Loucy (cell line): Measurements from ENCODE around the gene TBX21.
"Not testable (repeated sequence)": the region's sequence is repeated elsewhere in the genome, so short reads cannot be mapped to it uniquely, and the experiment has no call there.

ENCODE experiments used
- H2AFZ ChIP-seq: fragments of 200-600 bp; sonication (generic); 2 replicates; pipeline ENCODE4 v1.6.0; 2016; ENCODE audit warnings: antibody characterized with exemption, mild to moderate bottlenecking, low read length, moderate library complexity
- H3F3A ChIP-seq: fragments of 200-600 bp; 2 replicates; pipeline ENCODE4 v1.6.0; 2016; ENCODE audit warnings: antibody characterized with exemption, low read depth, mild to moderate bottlenecking
- H3K27me3 ChIP-seq: fragments of 200-600 bp; sonication (generic); 2 replicates; pipeline ENCODE4 v1.6.1; 2014; ENCODE audit warnings: low read length, mild to moderate bottlenecking; ENCODE audit not compliant: insufficient read depth, poor library complexity, severe bottlenecking
- H3K36me3 ChIP-seq: fragments of 200-600 bp; sonication (generic); 2 replicates; pipeline ENCODE4 v1.6.1; 2016; ENCODE audit warnings: low read length; ENCODE audit not compliant: insufficient read depth
- H3K4me1 ChIP-seq: fragments of 200-600 bp; sonication (generic); 2 replicates; pipeline ENCODE4 v1.5.1; 2014; ENCODE audit warnings: low read length, mild to moderate bottlenecking; ENCODE audit not compliant: insufficient read depth, poor library complexity, severe bottlenecking
- H3K4me2 ChIP-seq: fragments of 200-600 bp; sonication (generic); 2 replicates; pipeline ENCODE4 v1.6.0; 2014; ENCODE audit warnings: antibody characterized with exemption, low read length, low read depth, mild to moderate bottlenecking; ENCODE audit not compliant: poor library complexity, severe bottlenecking
- H3K4me3 ChIP-seq: fragments of 200-600 bp; sonication (generic); 2 replicates; pipeline ENCODE4 v1.5.1; 2014; ENCODE audit warnings: low read length, mild to moderate bottlenecking, mixed read lengths; ENCODE audit not compliant: poor library complexity, severe bottlenecking
- H3K79me2 ChIP-seq: fragments of 200-600 bp; sonication (generic); 2 replicates; pipeline ENCODE4 v1.6.1; 2014; ENCODE audit warnings: low read length; ENCODE audit not compliant: insufficient read depth
- H3K9ac ChIP-seq: fragments of 200-600 bp; sonication (generic); 2 replicates; pipeline ENCODE4 v1.6.0; 2014; ENCODE audit warnings: mild to moderate bottlenecking, low read depth, low read length, moderate library complexity; ENCODE audit not compliant: poor library complexity, severe bottlenecking
- H3K9me2 ChIP-seq: fragments of 200-600 bp; sonication (generic); replicated peaks from 2 replicates; pipeline ENCODE4 v1.6.1; 2016; ENCODE audit warnings: low read depth, low read length, mixed read lengths
- H3K9me3 ChIP-seq: fragments of 200-600 bp; sonication (generic); 2 replicates; pipeline ENCODE4 v1.6.1; 2014; ENCODE audit warnings: mild to moderate bottlenecking, antibody characterized with exemption, low read length, low read depth; ENCODE audit not compliant: insufficient read depth
- H4K20me1 ChIP-seq: fragments of 200-600 bp; sonication (generic); 2 replicates; pipeline ENCODE4 v1.6.0; 2014; ENCODE audit warnings: antibody characterized with exemption, low read length, mild to moderate bottlenecking; ENCODE audit not compliant: insufficient read depth, poor library complexity, severe bottlenecking
- CTCF ChIP-seq: fragments of 200-600 bp; sonication (generic); conservative IDR thresholded peaks from 2 replicates; pipeline ENCODE4 v1.5.1; 2014; ENCODE audit warnings: mild to moderate bottlenecking, antibody characterized with exemption, low read length
- EZH2phosphoT487 ChIP-seq: fragments of 200-600 bp; IDR thresholded peaks from 2 replicates; pipeline ENCODE4 v1.6.1; 2018; ENCODE audit warnings: antibody characterized with exemption, mild to moderate bottlenecking, moderate library complexity, borderline replicate concordance

TBX21 gene

DNA sequence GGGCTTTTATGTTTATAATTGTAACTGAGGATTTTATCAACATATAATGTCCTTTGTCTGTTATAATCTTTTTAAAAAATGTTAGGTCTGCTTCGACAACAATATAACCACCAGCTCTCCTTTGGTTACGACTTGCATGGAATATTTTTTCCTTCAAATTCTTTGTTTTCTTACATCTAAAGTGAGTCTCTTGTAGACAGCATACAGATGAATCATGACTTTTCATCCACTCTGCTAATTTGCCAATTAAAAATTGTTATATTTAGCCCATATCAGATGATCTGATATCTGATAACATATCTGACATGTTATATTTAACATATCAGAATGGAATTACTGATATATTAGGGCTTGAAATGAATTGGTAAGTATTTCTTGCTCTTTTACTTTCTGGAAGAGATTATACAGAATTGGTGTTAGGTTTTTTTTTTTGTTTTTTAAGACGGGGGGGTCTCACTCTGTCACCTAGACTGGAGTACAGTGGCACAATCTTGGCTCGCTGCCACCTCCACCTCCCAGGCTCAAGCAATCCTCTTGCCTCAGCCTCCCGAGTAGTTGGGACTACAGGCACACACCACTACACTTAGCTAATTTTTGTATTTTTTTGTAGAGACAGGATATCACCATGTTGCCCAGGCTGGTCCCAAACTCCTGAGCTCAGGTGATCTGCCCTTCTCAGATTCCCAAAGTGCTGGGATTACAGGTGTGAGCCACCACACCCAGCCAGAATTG lies 27.5 kb downstream of the TBX21 start:
- Histone ChIP-seq H3K9me3 (peaks cover 18% of the 10 kb centered on the region; the same call in 1 of the 2 replicates), H3K9ac (no peak overlapping the region), H3F3A (no peaks in the 10 kb centered on the region), H3K36me3 (no peaks in the 10 kb centered on the region), H3K4me3 (no peak overlapping the region), H3K4me1 (peaks cover 4% of the 10 kb centered on the region), H2AFZ (no peak overlapping the region), H3K27me3 (no peaks in the 10 kb centered on the region), H3K9me2 (no peaks in the 10 kb centered on the region), H3K4me2 (no peak overlapping the region), H4K20me1 (no peaks in the 10 kb centered on the region), H3K79me2 (no peaks in the 10 kb centered on the region)
- TF ChIP-seq CTCF (no peak), EZH2phosphoT487 (no peak)

DNA sequence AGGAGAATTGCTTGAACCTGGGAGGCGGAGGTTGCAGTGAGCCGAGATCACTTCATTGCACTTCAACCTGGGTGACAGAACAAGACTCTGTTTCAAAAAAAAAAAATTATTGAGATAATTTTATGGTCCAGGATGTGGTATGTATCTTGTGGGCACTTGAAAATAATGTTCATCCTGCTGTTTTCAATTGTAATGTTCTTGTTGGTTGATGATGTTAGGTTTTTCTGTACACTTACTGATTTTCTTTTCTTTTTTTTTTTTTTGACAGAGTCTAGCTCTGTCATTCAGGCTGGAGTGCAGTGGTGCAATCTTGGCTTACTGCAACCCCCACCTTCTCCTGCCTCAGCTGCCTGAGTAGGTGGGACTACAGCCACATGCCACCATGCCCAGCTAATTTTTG lies 29.7 kb downstream of the TBX21 start:
- Histone ChIP-seq H3K9me3 (peaks cover 14% of the 10 kb centered on the region; the same call in 1 of the 2 replicates), H4K20me1 (no peaks in the 10 kb centered on the region), H3K36me3 (no peaks in the 10 kb centered on the region), H3K4me3 (no peak overlapping the region), H3K4me2 (no peak overlapping the region), H3F3A (no peaks in the 10 kb centered on the region), H3K9ac (no peak overlapping the region), H3K27me3 (no peaks in the 10 kb centered on the region), H3K9me2 (no peaks in the 10 kb centered on the region), H2AFZ (no peak overlapping the region), H3K4me1 (peaks cover 4% of the 10 kb centered on the region), H3K79me2 (no peaks in the 10 kb centered on the region)
- TF ChIP-seq CTCF (no peak), EZH2phosphoT487 (no peak)

GRCh38 chr17:47763913-47764582 lies 31.0 kb downstream of the TBX21 start:
- TF ChIP-seq CTCF (no peak), EZH2phosphoT487 (no peak)
- no peak overlapping the region for H2AFZ ChIP-seq
- no peak overlapping the region for H3K4me2 ChIP-seq
- H3K27me3 ChIP-seq: no peaks in the 10 kb centered on the region
- H3K36me3 ChIP-seq: no peaks in the 10 kb centered on the region
- H4K20me1 ChIP-seq: no peaks in the 10 kb centered on the region
- H3K9me2 ChIP-seq: no peaks in the 10 kb centered on the region
- no peak overlapping the region for H3K4me3 ChIP-seq
- no peak overlapping the region for H3K9ac ChIP-seq
- no peaks in the 10 kb centered on the region for H3F3A ChIP-seq
- no peaks in the 10 kb centered on the region for H3K79me2 ChIP-seq
- H3K9me3 ChIP-seq: peaks cover 14% of the 10 kb centered on the region; the same call in 1 of the 2 replicates
- peaks cover 4% of the 10 kb centered on the region for H3K4me1 ChIP-seq

GRCh38 chr17:47773649-47774048 lies 40.6 kb downstream of the TBX21 start:
- not testable (repeated sequence) for H3K27me3 ChIP-seq, H3K9me2 ChIP-seq, H3K9me3 ChIP-seq, H2AFZ ChIP-seq, H3K9ac ChIP-seq, H3K36me3 ChIP-seq, H3K79me2 ChIP-seq, H3F3A ChIP-seq, H3K4me1 ChIP-seq, H3K4me2 ChIP-seq, H3K4me3 ChIP-seq, H4K20me1 ChIP-seq
